Neural cell (in vitro differentiated cells): Measurements from ENCODE around the gene CPNE4. TPM values are rescaled to one million over a fixed set of nuclear protein-coding genes. Genes with fewer than 3 reads are reported as not detected.

ENCODE experiments used
- H2AFZ ChIP-seq: fragments of 200-600, 300-800 bp; sonication (generic), shearing (Covaris generic); 2 replicates; pipeline ENCODE4 v1.6.0; 2014; ENCODE audit warnings: low read depth, mild to moderate bottlenecking, antibody characterized with exemption, low read length, moderate library complexity
- H3F3A ChIP-seq: fragments of 200-600 bp; shearing (Covaris generic); 2 replicates; pipeline ENCODE4 v1.6.1; 2016; ENCODE audit warnings: mild to moderate bottlenecking, moderate library complexity, mixed read lengths, antibody characterized with exemption, low read length; ENCODE audit not compliant: insufficient read depth, poor library complexity, severe bottlenecking
- H3K27ac ChIP-seq: fragments of 200-600, 300-800 bp; sonication (generic), shearing (Covaris generic); 2 replicates; pipeline ENCODE4 v1.5.1; 2014; ENCODE audit warnings: mild to moderate bottlenecking, low read length, moderate library complexity
- H3K27me3 ChIP-seq: fragments of 300-800, 200-600 bp; sonication (generic), shearing (Covaris generic); 2 replicates; pipeline ENCODE4 v1.6.0; 2014; ENCODE audit warnings: mild to moderate bottlenecking, low read depth, low read length, moderate library complexity; ENCODE audit not compliant: insufficient read depth
- H3K36me3 ChIP-seq: fragments of 300-800, 200-600 bp; sonication (generic), shearing (Covaris generic); 2 replicates; pipeline ENCODE4 v1.5.1; 2014; ENCODE audit warnings: mild to moderate bottlenecking, antibody characterized with exemption, low read length, moderate library complexity; ENCODE audit not compliant: insufficient read depth
- H3K4me2 ChIP-seq: fragments of 300-800, 200-600 bp; sonication (generic), shearing (Covaris generic); 2 replicates; pipeline ENCODE4 v1.6.0; 2014; ENCODE audit warnings: mild to moderate bottlenecking, low read length
- H3K4me3 ChIP-seq: fragments of 300-800, 200-600 bp; sonication (generic), shearing (Covaris generic); 2 replicates; pipeline ENCODE4 v1.5.1; 2014; ENCODE audit warnings: mild to moderate bottlenecking, low read length, moderate library complexity
- H3K79me2 ChIP-seq: fragments of 200-600 bp; shearing (Covaris generic); replicated peaks from 2 replicates; pipeline ENCODE4 v1.6.0; 2014; ENCODE audit warnings: mild to moderate bottlenecking, low read length, moderate library complexity; ENCODE audit not compliant: insufficient read depth
- H3K9ac ChIP-seq: fragments of 300-800, 200-600 bp; sonication (generic), shearing (Covaris generic); 2 replicates; pipeline ENCODE4 v1.6.1; 2016; ENCODE audit warnings: mild to moderate bottlenecking, low read length, mixed read lengths
- H3K9me2 ChIP-seq: fragments of 200-600 bp; shearing (Covaris generic); 2 replicates; pipeline ENCODE4 v1.6.1; 2016; ENCODE audit warnings: mild to moderate bottlenecking, low read length, mixed read lengths; ENCODE audit not compliant: insufficient read depth
- H3K9me3 ChIP-seq: fragments of 200-600, 300-800 bp; sonication (generic), shearing (Covaris generic); 2 replicates; pipeline ENCODE4 v1.6.1; 2016; ENCODE audit warnings: mild to moderate bottlenecking, mixed run types, low read length, moderate library complexity, mixed read lengths
- H4K20me1 ChIP-seq: fragments of 200-600 bp; shearing (Covaris generic); 2 replicates; pipeline ENCODE4 v1.6.1; 2016; ENCODE audit warnings: mild to moderate bottlenecking, mixed run types; ENCODE audit not compliant: insufficient read depth
- EP300 ChIP-seq: fragments of 450-650 bp; conservative IDR thresholded peaks from 2 replicates; pipeline ENCODE4 v1.6.1; 2014; ENCODE audit warnings: antibody characterized with exemption, mild to moderate bottlenecking, moderate library complexity; ENCODE audit not compliant: poor library complexity, severe bottlenecking
- MXI1 ChIP-seq: fragments of 450-650 bp; conservative IDR thresholded peaks from 2 replicates; pipeline ENCODE4 v1.6.1; 2014; ENCODE audit warnings: antibody characterized with exemption, mild to moderate bottlenecking; ENCODE audit not compliant: poor library complexity, severe bottlenecking
- RAD21 ChIP-seq: fragments of 450-650 bp; conservative IDR thresholded peaks from 2 replicates; pipeline ENCODE4 v1.6.1; 2014; ENCODE audit warnings: antibody characterized with exemption, mild to moderate bottlenecking, moderate library complexity
- TAF1 ChIP-seq: IDR thresholded peaks from 2 replicates; pipeline ENCODE4 v1.6.1; 2012; ENCODE audit warnings: low read depth
- polyA plus RNA-seq: library from polyadenylated mRNA; depleted of rRNA; stranded (reverse); fragments of >200 nt; gene quantifications from 2 replicates; pipeline ENCODE4 v1.2.3, GENCODE V29; 2014
- TF ChIP-seq, protein P1 (sequence below): IDR thresholded peaks from 2 replicates; pipeline ENCODE4 v1.6.1; 2012; ENCODE audit warnings: borderline replicate concordance
- TF ChIP-seq, protein P2 (sequence below): fragments of 450-650 bp; IDR thresholded peaks from 2 replicates; pipeline ENCODE4 v1.5.1; 2014; ENCODE audit warnings: antibody characterized with exemption, mild to moderate bottlenecking, moderate library complexity; ENCODE audit not compliant: poor library complexity, severe bottlenecking

The CPNE4 gene
- polyA plus RNA-seq, 1 donor from 2014 or later = 0.59 TPM

DNA sequence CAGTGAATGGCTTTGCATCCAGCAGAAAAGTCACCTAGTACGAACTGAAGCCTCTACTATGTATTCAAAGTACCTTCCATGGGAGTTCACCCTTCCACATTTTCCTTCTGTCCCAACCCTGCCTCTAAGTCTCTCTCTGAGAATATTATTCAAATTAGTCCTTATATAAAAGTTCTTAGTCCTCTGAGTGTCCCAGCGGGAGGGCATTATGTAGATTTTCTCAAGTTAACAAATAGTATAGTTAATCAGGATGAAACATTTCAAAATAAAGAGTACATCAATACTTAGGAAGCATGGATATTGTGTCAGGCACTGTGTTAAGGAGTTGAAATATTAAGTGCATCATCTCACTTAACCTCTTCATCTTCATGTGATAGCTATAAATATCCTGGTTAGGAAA is 223.3 kb downstream of the CPNE4 start:
- no peak for TF ChIP-seq MXI1
- TF ChIP-seq, protein P1, sequence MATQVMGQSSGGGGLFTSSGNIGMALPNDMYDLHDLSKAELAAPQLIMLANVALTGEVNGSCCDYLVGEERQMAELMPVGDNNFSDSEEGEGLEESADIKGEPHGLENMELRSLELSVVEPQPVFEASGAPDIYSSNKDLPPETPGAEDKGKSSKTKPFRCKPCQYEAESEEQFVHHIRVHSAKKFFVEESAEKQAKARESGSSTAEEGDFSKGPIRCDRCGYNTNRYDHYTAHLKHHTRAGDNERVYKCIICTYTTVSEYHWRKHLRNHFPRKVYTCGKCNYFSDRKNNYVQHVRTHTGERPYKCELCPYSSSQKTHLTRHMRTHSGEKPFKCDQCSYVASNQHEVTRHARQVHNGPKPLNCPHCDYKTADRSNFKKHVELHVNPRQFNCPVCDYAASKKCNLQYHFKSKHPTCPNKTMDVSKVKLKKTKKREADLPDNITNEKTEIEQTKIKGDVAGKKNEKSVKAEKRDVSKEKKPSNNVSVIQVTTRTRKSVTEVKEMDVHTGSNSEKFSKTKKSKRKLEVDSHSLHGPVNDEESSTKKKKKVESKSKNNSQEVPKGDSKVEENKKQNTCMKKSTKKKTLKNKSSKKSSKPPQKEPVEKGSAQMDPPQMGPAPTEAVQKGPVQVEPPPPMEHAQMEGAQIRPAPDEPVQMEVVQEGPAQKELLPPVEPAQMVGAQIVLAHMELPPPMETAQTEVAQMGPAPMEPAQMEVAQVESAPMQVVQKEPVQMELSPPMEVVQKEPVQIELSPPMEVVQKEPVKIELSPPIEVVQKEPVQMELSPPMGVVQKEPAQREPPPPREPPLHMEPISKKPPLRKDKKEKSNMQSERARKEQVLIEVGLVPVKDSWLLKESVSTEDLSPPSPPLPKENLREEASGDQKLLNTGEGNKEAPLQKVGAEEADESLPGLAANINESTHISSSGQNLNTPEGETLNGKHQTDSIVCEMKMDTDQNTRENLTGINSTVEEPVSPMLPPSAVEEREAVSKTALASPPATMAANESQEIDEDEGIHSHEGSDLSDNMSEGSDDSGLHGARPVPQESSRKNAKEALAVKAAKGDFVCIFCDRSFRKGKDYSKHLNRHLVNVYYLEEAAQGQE = no peak
- no peak for TF ChIP-seq RAD21

DNA sequence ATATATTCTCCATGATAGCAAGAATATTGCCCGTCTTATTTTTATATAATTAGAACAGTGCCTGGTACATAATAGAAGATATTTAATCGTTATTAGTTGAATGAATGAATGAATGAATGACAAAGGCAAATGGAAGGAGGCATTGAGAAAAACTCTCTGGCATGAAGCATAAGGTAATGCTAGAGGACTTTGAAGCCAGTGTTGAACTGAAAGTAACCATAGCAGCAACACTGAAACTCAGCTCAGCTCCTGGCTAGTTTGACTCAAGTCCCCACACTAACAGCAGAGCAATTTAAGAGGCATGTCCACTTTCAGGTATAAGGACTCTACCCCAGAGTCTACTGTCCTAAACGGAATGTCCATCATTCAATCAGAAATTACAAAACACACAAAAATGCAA is 227.0 kb downstream of the CPNE4 start:
- H2AFZ ChIP-seq = no peak overlapping the region
- H3K4me3 ChIP-seq = no peak overlapping the region
- no peak overlapping the region for H3K27ac ChIP-seq
- H3K27me3 ChIP-seq = no peaks in the 10 kb centered on the region
- no peak overlapping the region for H3K4me2 ChIP-seq
- H3K9me3 ChIP-seq = no peaks in the 10 kb centered on the region
- no peaks in the 10 kb centered on the region for H3F3A ChIP-seq
- no peaks in the 10 kb centered on the region for H3K36me3 ChIP-seq
- H3K9ac ChIP-seq = no peak overlapping the region
- H3K79me2 ChIP-seq = no peaks in the 10 kb centered on the region
- no peak for TF ChIP-seq EP300
- TF ChIP-seq, protein P1 = no peak
- TF ChIP-seq, protein P2, sequence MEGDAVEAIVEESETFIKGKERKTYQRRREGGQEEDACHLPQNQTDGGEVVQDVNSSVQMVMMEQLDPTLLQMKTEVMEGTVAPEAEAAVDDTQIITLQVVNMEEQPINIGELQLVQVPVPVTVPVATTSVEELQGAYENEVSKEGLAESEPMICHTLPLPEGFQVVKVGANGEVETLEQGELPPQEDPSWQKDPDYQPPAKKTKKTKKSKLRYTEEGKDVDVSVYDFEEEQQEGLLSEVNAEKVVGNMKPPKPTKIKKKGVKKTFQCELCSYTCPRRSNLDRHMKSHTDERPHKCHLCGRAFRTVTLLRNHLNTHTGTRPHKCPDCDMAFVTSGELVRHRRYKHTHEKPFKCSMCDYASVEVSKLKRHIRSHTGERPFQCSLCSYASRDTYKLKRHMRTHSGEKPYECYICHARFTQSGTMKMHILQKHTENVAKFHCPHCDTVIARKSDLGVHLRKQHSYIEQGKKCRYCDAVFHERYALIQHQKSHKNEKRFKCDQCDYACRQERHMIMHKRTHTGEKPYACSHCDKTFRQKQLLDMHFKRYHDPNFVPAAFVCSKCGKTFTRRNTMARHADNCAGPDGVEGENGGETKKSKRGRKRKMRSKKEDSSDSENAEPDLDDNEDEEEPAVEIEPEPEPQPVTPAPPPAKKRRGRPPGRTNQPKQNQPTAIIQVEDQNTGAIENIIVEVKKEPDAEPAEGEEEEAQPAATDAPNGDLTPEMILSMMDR = no peak
- no peak for TF ChIP-seq TAF1
- H3K9me2 ChIP-seq = no peaks in the 10 kb centered on the region
- no peaks in the 10 kb centered on the region for H4K20me1 ChIP-seq

More for the DNA sequence above, 223.3 kb downstream of the CPNE4 start:
- no peak overlapping the region for H3K9ac ChIP-seq
- no peaks in the 10 kb centered on the region for H3F3A ChIP-seq
- no peak overlapping the region for H3K27ac ChIP-seq
- H3K4me3 ChIP-seq = no peak overlapping the region
- H2AFZ ChIP-seq = no peak overlapping the region
- no peaks in the 10 kb centered on the region for H4K20me1 ChIP-seq
- no peaks in the 10 kb centered on the region for H3K79me2 ChIP-seq
- H3K4me2 ChIP-seq = no peak overlapping the region
- no peaks in the 10 kb centered on the region for H3K36me3 ChIP-seq
- no peaks in the 10 kb centered on the region for H3K27me3 ChIP-seq
- H3K9me2 ChIP-seq = no peaks in the 10 kb centered on the region
- no peaks in the 10 kb centered on the region for H3K9me3 ChIP-seq
